GM23338 (cell line): ENCODE data around the gene AGO4. TPM values are rescaled to one million over a fixed set of nuclear protein-coding genes. Genes with fewer than 3 reads are reported as not detected.

Experiments used
- ATAC-seq: fragments of 200-7000 bp; cut with Tn5 transposase; 3 replicates; pipeline ENCODE4 v1.9.1; 2020
- DNase-seq: peaks from one replicate; pipeline ENCODE4 v3.0.0-alpha.2; 2015; ENCODE audit warnings: low spot score
- H2AFZ ChIP-seq: fragments of 200-600 bp; sonication (generic); 2 replicates; pipeline ENCODE4 v1.8.0; 2016; ENCODE audit warnings: antibody characterized with exemption, mild to moderate bottlenecking, moderate library complexity
- H3F3A ChIP-seq: fragments of 200-600 bp; sonication (generic); replicated peaks from 2 replicates; pipeline ENCODE4 v1.8.0; 2017; ENCODE audit warnings: antibody characterized with exemption, mixed run types, low read depth
- H3K27ac ChIP-seq: fragments of 200-600 bp; sonication (generic); 2 replicates; pipeline ENCODE4 v1.6.1; 2016; ENCODE audit warnings: low read depth
- H3K27me3 ChIP-seq: fragments of 200-600 bp; sonication (generic); 2 replicates; pipeline ENCODE4 v1.8.0; 2016; ENCODE audit warnings: mild to moderate bottlenecking, mixed run types, moderate library complexity; ENCODE audit not compliant: insufficient read depth
- H3K36me3 ChIP-seq: fragments of 200-600 bp; sonication (generic); 2 replicates; pipeline ENCODE4 v1.8.0; 2016; ENCODE audit warnings: mild to moderate bottlenecking; ENCODE audit not compliant: insufficient read depth
- H3K4me1 ChIP-seq: fragments of 200-600 bp; sonication (generic); 2 replicates; pipeline ENCODE4 v1.8.0; 2016; ENCODE audit warnings: mild to moderate bottlenecking, moderate library complexity; ENCODE audit not compliant: insufficient read depth
- H3K4me2 ChIP-seq: fragments of 200-600 bp; sonication (generic); 2 replicates; pipeline ENCODE4 v1.7.1; 2017; ENCODE audit warnings: mixed run types
- H3K4me3 ChIP-seq: fragments of 200-600 bp; sonication (generic); 2 replicates; pipeline ENCODE4 v1.6.1; 2016; ENCODE audit warnings: mixed run types
- H3K79me2 ChIP-seq: fragments of 200-600 bp; sonication (generic); replicated peaks from 2 replicates; pipeline ENCODE4 v1.8.0; 2017; ENCODE audit warnings: mild to moderate bottlenecking; ENCODE audit not compliant: insufficient read depth
- H3K9me2 ChIP-seq: fragments of 200-600 bp; sonication (generic); 2 replicates; pipeline ENCODE4 v1.8.0; 2017; ENCODE audit not compliant: insufficient read depth
- H4K20me1 ChIP-seq: fragments of 200-600 bp; sonication (generic); replicated peaks from 2 replicates; pipeline ENCODE4 v1.8.0; 2017; ENCODE audit warnings: mild to moderate bottlenecking; ENCODE audit not compliant: insufficient read depth
- H3K27ac Mint-ChIP-seq: 2 replicates; pipeline ENCODE4 v1.8.0; 2020; ENCODE audit warnings: inconsistent platforms, mild to moderate bottlenecking, moderate library complexity, mixed read lengths
- H3K27me3 Mint-ChIP-seq: 3 replicates; pipeline ENCODE4 v1.8.0; 2022; ENCODE audit warnings: low read depth, mild to moderate bottlenecking, moderate library complexity, mixed read lengths, inconsistent platforms; ENCODE audit not compliant: insufficient read depth, poor library complexity
- H3K36me3 Mint-ChIP-seq: 3 replicates; pipeline ENCODE4 v1.8.0; 2021; ENCODE audit warnings: low read depth, mild to moderate bottlenecking, inconsistent platforms, moderate library complexity, mixed read lengths
- H3K4me1 Mint-ChIP-seq: 3 replicates; pipeline ENCODE4 v1.8.0; 2020; ENCODE audit warnings: mild to moderate bottlenecking, inconsistent platforms, mixed read lengths
- H3K4me3 Mint-ChIP-seq: 3 replicates; pipeline ENCODE4 v1.8.0; 2021; ENCODE audit warnings: moderate library complexity, mild to moderate bottlenecking, inconsistent platforms, mixed read lengths
- H3K9me3 Mint-ChIP-seq: 3 replicates; pipeline ENCODE4 v1.8.0; 2020; ENCODE audit warnings: moderate library complexity, mild to moderate bottlenecking, inconsistent platforms, mixed read lengths
- CREB1 ChIP-seq: fragments of 250-450 bp; sonication (Bioruptor Pico); IDR thresholded peaks from 2 replicates; pipeline ENCODE4 v1.5.0; 2020; ENCODE audit warnings: low read depth, mild to moderate bottlenecking, moderate library complexity
- CTCF ChIP-seq, 2 experiments: fragments of 200-600 bp in 1 of 2; sonication (generic) in 1 of 2; conservative IDR thresholded peaks; 2 replicates each; pipeline versions ENCODE4 v1.5.1 to v1.6.1; 2016 to 2017; ENCODE audit warnings: antibody characterized with exemption in 2 of 2, low read depth in 2 of 2, mild to moderate bottlenecking in 2 of 2, moderate library complexity in 1 of 2
- EZH2phosphoT487 ChIP-seq: fragments of 200-600 bp; sonication (generic); IDR thresholded peaks from one replicate; pipeline ENCODE4 v1.8.1; 2018; ENCODE audit warnings: antibody characterized with exemption; ENCODE audit not compliant: unreplicated experiment
- POLR2AphosphoS5 ChIP-seq: IDR thresholded peaks from 2 replicates; pipeline ENCODE4 v1.6.1; 2016; ENCODE audit warnings: antibody characterized with exemption, low read depth
- STAT1 ChIP-seq: IDR thresholded peaks from one replicate; pipeline ENCODE4 v1.6.1; 2016; ENCODE audit warnings: antibody characterized with exemption; ENCODE audit not compliant: unreplicated experiment
- polyA plus RNA-seq: library from polyadenylated mRNA; unstranded; fragments of >200 nt; fragmentation: Nextera tagmentation; extraction: Ambion mirVana; gene quantifications from 2 replicates; pipeline ENCODE4 v1.2.1, GENCODE V29; 2016
- total RNA-seq: library from RNA; depleted of rRNA; stranded (reverse); fragments of >200 nt; shearing (Covaris generic); gene quantifications from 2 replicates; pipeline ENCODE4 v1.2.3, GENCODE V29; 2014
- TF ChIP-seq, protein P1 (sequence below): fragments of 250-450 bp; sonication (Bioruptor Pico); IDR thresholded peaks from 2 replicates; pipeline ENCODE4 v1.5.0; 2020; ENCODE audit warnings: mild to moderate bottlenecking, moderate library complexity

AGO4 gene
- total and polyA plus RNA-seq, 2 experiments from 2014 or later: 1.7 to 9.7 TPM

DNA sequence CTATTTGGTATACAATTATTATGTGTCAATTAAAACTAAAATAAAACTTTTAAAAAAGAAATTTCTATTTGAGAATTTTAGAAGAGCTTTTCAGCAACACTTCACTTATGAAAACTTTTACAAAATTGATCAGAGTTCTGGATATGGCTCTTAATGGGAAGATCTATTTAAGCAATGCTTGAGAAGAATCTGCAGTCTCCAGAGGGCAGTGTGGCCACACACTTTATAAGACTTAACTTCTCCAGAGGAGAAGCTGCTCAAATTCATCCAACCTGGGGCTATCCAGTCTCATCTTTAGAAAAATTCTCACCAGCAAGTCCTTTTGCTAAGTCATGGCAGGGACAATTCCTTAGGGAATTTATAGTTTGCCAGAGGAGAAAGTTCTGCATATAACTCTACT lies 50.0 kb downstream of the AGO4 start:
- H3K4me1 Mint-ChIP-seq: peaks cover 17% of the 10 kb centered on the region
- Histone ChIP-seq H3K36me3 (no peaks in the 10 kb centered on the region), H3K4me2 (no peak overlapping the region), H3K4me3 (no peak overlapping the region), H3K4me1 (peaks cover 8% of the 10 kb centered on the region), H3K79me2 (no peaks in the 10 kb centered on the region), H4K20me1 (no peaks in the 10 kb centered on the region), H3K27ac (no peak overlapping the region), H2AFZ (no peak overlapping the region), H3K27me3 (no peaks in the 10 kb centered on the region), H3F3A (no peaks in the 10 kb centered on the region), H3K9me2 (no peaks in the 10 kb centered on the region)
- no peak overlapping the region for H3K4me3 Mint-ChIP-seq
- H3K9me3 Mint-ChIP-seq: no peaks in the 10 kb centered on the region
- TF ChIP-seq, protein P1, sequence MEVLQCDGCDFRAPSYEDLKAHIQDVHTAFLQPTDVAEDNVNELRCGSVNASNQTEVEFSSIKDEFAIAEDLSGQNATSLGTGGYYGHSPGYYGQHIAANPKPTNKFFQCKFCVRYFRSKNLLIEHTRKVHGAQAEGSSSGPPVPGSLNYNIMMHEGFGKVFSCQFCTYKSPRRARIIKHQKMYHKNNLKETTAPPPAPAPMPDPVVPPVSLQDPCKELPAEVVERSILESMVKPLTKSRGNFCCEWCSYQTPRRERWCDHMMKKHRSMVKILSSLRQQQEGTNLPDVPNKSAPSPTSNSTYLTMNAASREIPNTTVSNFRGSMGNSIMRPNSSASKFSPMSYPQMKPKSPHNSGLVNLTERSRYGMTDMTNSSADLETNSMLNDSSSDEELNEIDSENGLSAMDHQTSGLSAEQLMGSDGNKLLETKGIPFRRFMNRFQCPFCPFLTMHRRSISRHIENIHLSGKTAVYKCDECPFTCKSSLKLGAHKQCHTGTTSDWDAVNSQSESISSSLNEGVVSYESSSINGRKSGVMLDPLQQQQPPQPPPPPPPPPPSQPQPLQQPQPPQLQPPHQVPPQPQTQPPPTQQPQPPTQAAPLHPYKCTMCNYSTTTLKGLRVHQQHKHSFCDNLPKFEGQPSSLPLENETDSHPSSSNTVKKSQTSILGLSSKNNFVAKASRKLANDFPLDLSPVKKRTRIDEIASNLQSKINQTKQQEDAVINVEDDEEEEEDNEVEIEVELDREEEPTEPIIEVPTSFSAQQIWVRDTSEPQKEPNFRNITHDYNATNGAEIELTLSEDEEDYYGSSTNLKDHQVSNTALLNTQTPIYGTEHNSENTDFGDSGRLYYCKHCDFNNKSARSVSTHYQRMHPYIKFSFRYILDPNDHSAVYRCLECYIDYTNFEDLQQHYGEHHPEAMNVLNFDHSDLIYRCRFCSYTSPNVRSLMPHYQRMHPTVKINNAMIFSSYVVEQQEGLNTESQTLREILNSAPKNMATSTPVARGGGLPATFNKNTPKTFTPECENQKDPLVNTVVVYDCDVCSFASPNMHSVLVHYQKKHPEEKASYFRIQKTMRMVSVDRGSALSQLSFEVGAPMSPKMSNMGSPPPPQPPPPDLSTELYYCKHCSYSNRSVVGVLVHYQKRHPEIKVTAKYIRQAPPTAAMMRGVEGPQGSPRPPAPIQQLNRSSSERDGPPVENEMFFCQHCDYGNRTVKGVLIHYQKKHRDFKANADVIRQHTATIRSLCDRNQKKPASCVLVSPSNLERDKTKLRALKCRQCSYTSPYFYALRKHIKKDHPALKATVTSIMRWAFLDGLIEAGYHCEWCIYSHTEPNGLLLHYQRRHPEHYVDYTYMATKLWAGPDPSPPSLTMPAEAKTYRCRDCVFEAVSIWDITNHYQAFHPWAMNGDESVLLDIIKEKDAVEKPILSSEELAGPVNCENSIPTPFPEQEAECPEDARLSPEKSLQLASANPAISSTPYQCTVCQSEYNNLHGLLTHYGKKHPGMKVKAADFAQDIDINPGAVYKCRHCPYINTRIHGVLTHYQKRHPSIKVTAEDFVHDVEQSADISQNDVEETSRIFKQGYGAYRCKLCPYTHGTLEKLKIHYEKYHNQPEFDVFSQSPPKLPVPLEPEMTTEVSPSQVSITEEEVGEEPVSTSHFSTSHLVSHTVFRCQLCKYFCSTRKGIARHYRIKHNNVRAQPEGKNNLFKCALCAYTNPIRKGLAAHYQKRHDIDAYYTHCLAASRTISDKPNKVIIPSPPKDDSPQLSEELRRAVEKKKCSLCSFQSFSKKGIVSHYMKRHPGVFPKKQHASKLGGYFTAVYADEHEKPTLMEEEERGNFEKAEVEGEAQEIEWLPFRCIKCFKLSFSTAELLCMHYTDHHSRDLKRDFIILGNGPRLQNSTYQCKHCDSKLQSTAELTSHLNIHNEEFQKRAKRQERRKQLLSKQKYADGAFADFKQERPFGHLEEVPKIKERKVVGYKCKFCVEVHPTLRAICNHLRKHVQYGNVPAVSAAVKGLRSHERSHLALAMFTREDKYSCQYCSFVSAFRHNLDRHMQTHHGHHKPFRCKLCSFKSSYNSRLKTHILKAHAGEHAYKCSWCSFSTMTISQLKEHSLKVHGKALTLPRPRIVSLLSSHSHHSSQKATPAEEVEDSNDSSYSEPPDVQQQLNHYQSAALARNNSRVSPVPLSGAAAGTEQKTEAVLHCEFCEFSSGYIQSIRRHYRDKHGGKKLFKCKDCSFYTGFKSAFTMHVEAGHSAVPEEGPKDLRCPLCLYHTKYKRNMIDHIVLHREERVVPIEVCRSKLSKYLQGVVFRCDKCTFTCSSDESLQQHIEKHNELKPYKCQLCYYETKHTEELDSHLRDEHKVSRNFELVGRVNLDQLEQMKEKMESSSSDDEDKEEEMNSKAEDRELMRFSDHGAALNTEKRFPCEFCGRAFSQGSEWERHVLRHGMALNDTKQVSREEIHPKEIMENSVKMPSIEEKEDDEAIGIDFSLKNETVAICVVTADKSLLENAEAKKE (CRISPR knock-in tag): no peak
- TF ChIP-seq CREB1 (CRISPR knock-in tag) (no peak), CTCF (conservative IDR thresholded peaks at IDR 0.05; ENCODE audit: low read depth in 2 of 2) (peak; percentile 47 to 61), POLR2AphosphoS5 (no peak)
- ATAC-seq: no peak
- no peaks in the 10 kb centered on the region for H3K36me3 Mint-ChIP-seq
- no peak overlapping the region for H3K27ac Mint-ChIP-seq
- DNase-seq: peak; percentile 47
- H3K27me3 Mint-ChIP-seq: peaks cover 4% of the 10 kb centered on the region

GRCh38 chr1:35860696-35861095 lies 52.9 kb downstream of the AGO4 start:
- TF ChIP-seq EZH2phosphoT487 (no peak), STAT1 (no peak)
- H4K20me1 ChIP-seq: no peaks in the 10 kb centered on the region

More at GRCh38 chr1:35860696-35861095, 52.9 kb downstream of the AGO4 start:
- Mint-ChIP-seq H3K4me1 (peaks cover 6% of the 10 kb centered on the region), H3K36me3 (no peaks in the 10 kb centered on the region), H3K9me3 (no peaks in the 10 kb centered on the region; the same call in 2 of the 3 replicates), H3K27ac (no peak overlapping the region), H3K27me3 (peaks cover 4% of the 10 kb centered on the region), H3K4me3 (no peak overlapping the region)
- Histone ChIP-seq H3K4me1 (no peaks in the 10 kb centered on the region; the same call in 1 of the 2 replicates), H3K4me2 (no peak overlapping the region), H3K9me2 (no peaks in the 10 kb centered on the region), H3K79me2 (no peaks in the 10 kb centered on the region), H3K27ac (no peak overlapping the region), H3F3A (no peaks in the 10 kb centered on the region), H2AFZ (no peak overlapping the region), H3K27me3 (no peaks in the 10 kb centered on the region), H3K4me3 (no peak overlapping the region), H3K36me3 (no peaks in the 10 kb centered on the region)
- no peak for ATAC-seq
- no peak for DNase-seq
